Stimulated activated CD8-positive, alpha-beta memory T cell treated with anti-CD3 and anti-CD28 coated beads, Interleukin-15, amount 100 ng/mL, for 1 hour (primary cell): ENCODE results near the gene RUBCNL.

Experiments used
- DNase-seq: peaks from one replicate; pipeline ENCODE4 v3.0.0-alpha.2; 2020; ENCODE audit warnings: low read depth

RUBCNL gene

GRCh38 chr13:46340631-46341111 is 46.4 kb downstream of the RUBCNL start:
- DNase-seq: no peak

- no peak for DNase-seq
Observed at GRCh38 chr13:46340011-46340410, 47.0 kb downstream of the RUBCNL start.

- DNase-seq: no peak
Observed at GRCh38 chr13:46339035-46339666, 47.9 kb downstream of the RUBCNL start.

GRCh38 chr13:46337700-46338099 is 49.4 kb downstream of the RUBCNL start:
- no peak for DNase-seq

- DNase-seq: no peak
Observed at GRCh38 chr13:46334035-46334822, 52.8 kb downstream of the RUBCNL start.

- DNase-seq: no peak
Observed at GRCh38 chr13:46332772-46333171, 54.3 kb downstream of the RUBCNL start.

GRCh38 chr13:46329624-46330023 is 57.4 kb downstream of the RUBCNL start:
- DNase-seq: no peak

- no peak for DNase-seq
Observed at GRCh38 chr13:46327246-46327645, 59.8 kb downstream of the RUBCNL start.

GRCh38 chr13:46324976-46325375 is 62.1 kb downstream of the RUBCNL start:
- DNase-seq: no peak

- peak; percentile 54 for DNase-seq
Observed at GRCh38 chr13:46321494-46322225, 65.4 kb downstream of the RUBCNL start.

GRCh38 chr13:46320821-46321220 is 66.2 kb downstream of the RUBCNL start:
- no peak for DNase-seq

- no peak for DNase-seq
Observed at GRCh38 chr13:46320406-46320805, 66.6 kb downstream of the RUBCNL start.

- no peak for DNase-seq
Observed at GRCh38 chr13:46318986-46319385, 68.1 kb downstream of the RUBCNL start.

- DNase-seq: no peak
Observed at GRCh38 chr13:46317120-46317519, 69.9 kb downstream of the RUBCNL start.

- no peak for DNase-seq
Observed at GRCh38 chr13:46315491-46316075, 71.5 kb downstream of the RUBCNL start.

- DNase-seq: no peak
Observed at GRCh38 chr13:46315036-46315435, 72.0 kb downstream of the RUBCNL start.

GRCh38 chr13:46314587-46314986 is 72.5 kb downstream of the RUBCNL start:
- DNase-seq: no peak

GRCh38 chr13:46313432-46314257 is 73.4 kb downstream of the RUBCNL start:
- no peak for DNase-seq

GRCh38 chr13:46313024-46313423 is 74.0 kb downstream of the RUBCNL start:
- DNase-seq: no peak

GRCh38 chr13:46311217-46311616 is 75.8 kb downstream of the RUBCNL start:
- no peak for DNase-seq

GRCh38 chr13:46310066-46310465 is 77.0 kb downstream of the RUBCNL start:
- no peak for DNase-seq

- no peak for DNase-seq
Observed at GRCh38 chr13:46307554-46307953, 79.5 kb downstream of the RUBCNL start.
